VCaP (cell line): ENCODE data around the gene MAD2L1.

Experiments used
- H3K27ac ChIP-seq: fragments of 450-650 bp; 2 replicates; pipeline ENCODE4 v1.5.1; 2017
- CTCF ChIP-seq: fragments of 450-650 bp; conservative IDR thresholded peaks from 2 replicates; pipeline ENCODE4 v1.5.1; 2017; ENCODE audit warnings: mild to moderate bottlenecking, moderate library complexity

MAD2L1 gene

GRCh38 chr4:120056246-120056645 lies 10.4 kb downstream of the MAD2L1 start:
- H3K27ac ChIP-seq, result peak overlapping the region; percentile 6; the same call in 1 of the 2 replicates
- peak; percentile 64 for TF ChIP-seq CTCF

- peak overlapping the region; percentile 6; the same call in 1 of the 2 replicates for H3K27ac ChIP-seq
- TF ChIP-seq CTCF, result no peak
Measured at GRCh38 chr4:120055795-120056194, 10.9 kb downstream of the MAD2L1 start.

GRCh38 chr4:120055162-120055561 lies 11.5 kb downstream of the MAD2L1 start:
- no peak overlapping the region for H3K27ac ChIP-seq

GRCh38 chr4:120053911-120054310 lies 12.7 kb downstream of the MAD2L1 start:
- H3K27ac ChIP-seq, result no peak overlapping the region
- no peak for TF ChIP-seq CTCF

More at GRCh38 chr4:120055162-120055561, 11.5 kb downstream of the MAD2L1 start:
- TF ChIP-seq CTCF, result no peak

GRCh38 chr4:120052856-120053255 lies 13.8 kb downstream of the MAD2L1 start:
- no peak for TF ChIP-seq CTCF
- H3K27ac ChIP-seq, result no peak overlapping the region

- no peak for TF ChIP-seq CTCF
- H3K27ac ChIP-seq, result no peak overlapping the region
Measured at GRCh38 chr4:120051253-120051652, 15.4 kb downstream of the MAD2L1 start.

GRCh38 chr4:120049732-120050494 lies 16.7 kb downstream of the MAD2L1 start:
- no peak overlapping the region for H3K27ac ChIP-seq
- peak; percentile 90 for TF ChIP-seq CTCF
